SU-DHL-6 (cell line): ENCODE data around the gene LENEP.

Experiments
- EZH2phosphoT487 ChIP-seq: fragments of 200-600 bp; sonication (generic), shearing (Covaris generic); conservative IDR thresholded peaks from 2 replicates; pipeline ENCODE4 v1.6.1; 2018; ENCODE audit warnings: mild to moderate bottlenecking, antibody characterized with exemption, low read length, moderate library complexity, mixed read lengths
- TF ChIP-seq, protein P1 (sequence below): fragments of 200-600 bp; sonication (generic); IDR thresholded peaks from one replicate; pipeline ENCODE4 v1.5.1; 2017; ENCODE audit warnings: antibody characterized with exemption, mild to moderate bottlenecking, low read length, moderate library complexity; ENCODE audit not compliant: insufficient read depth, poor library complexity, severe bottlenecking

GRCh38 chr1:154957091-154957657 lies 36.2 kb upstream of the LENEP start:
- TF ChIP-seq, protein P1, sequence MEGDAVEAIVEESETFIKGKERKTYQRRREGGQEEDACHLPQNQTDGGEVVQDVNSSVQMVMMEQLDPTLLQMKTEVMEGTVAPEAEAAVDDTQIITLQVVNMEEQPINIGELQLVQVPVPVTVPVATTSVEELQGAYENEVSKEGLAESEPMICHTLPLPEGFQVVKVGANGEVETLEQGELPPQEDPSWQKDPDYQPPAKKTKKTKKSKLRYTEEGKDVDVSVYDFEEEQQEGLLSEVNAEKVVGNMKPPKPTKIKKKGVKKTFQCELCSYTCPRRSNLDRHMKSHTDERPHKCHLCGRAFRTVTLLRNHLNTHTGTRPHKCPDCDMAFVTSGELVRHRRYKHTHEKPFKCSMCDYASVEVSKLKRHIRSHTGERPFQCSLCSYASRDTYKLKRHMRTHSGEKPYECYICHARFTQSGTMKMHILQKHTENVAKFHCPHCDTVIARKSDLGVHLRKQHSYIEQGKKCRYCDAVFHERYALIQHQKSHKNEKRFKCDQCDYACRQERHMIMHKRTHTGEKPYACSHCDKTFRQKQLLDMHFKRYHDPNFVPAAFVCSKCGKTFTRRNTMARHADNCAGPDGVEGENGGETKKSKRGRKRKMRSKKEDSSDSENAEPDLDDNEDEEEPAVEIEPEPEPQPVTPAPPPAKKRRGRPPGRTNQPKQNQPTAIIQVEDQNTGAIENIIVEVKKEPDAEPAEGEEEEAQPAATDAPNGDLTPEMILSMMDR: no peak
- no peak for TF ChIP-seq EZH2phosphoT487
